ENCODE data around the gene CNKSR3.

GRCh38 chr6:154457881-154458284 is 52.6 kb downstream of the CNKSR3 start:
- TF ChIP-seq EP300 (conservative IDR thresholded peaks at IDR 0.05; ENCODE audit: poor library complexity, severe bottlenecking) = no peak
- TF ChIP-seq EZH2 (IDR thresholded peaks at IDR 0.05; ENCODE audit: borderline replicate concordance, insufficient read depth, low read length, poor library complexity, severe bottlenecking) = no peak
- TF ChIP-seq CTCF (IDR thresholded peaks at IDR 0.05; ENCODE audit: poor library complexity, severe bottlenecking) = no peak
- TF ChIP-seq RAD21 (conservative IDR thresholded peaks at IDR 0.05) = no peak
- TF ChIP-seq POLR2AphosphoS5 (IDR thresholded peaks at IDR 0.05) = no peak
- TF ChIP-seq TAF1 (IDR thresholded peaks at IDR 0.05; ENCODE audit: low read depth) = no peak
- TF ChIP-seq MXI1 (conservative IDR thresholded peaks at IDR 0.05; ENCODE audit: poor library complexity, severe bottlenecking) = no peak
- TF ChIP-seq SMC3 (conservative IDR thresholded peaks at IDR 0.05; ENCODE audit: poor library complexity) = no peak
- TF ChIP-seq REST (IDR thresholded peaks at IDR 0.05; ENCODE audit: borderline replicate concordance) = no peak

Measured in neural cell (in vitro differentiated cells).